ENCODE data around the gene OGA.

Gene OGA

GRCh38 chr10:101827919-101828600 lies 9.8 kb upstream of the OGA start:
- Histone ChIP-seq H3K4me3 (ENCODE audit: insufficient read depth, low read depth, low read length) (no peak overlapping the region), H3K9me3 (ENCODE audit: control insufficient read depth, low read length) (no peaks in the 10 kb centered on the region), H3K4me1 (ENCODE audit: control insufficient read depth, insufficient read depth, low read length) (peaks cover 13% of the 10 kb centered on the region), H3K27ac (ENCODE audit: insufficient read depth, low read depth, low read length, poor library complexity, severe bottlenecking) (no peak overlapping the region), H3K36me3 (ENCODE audit: control insufficient read depth, insufficient read depth, low read length) (no peaks in the 10 kb centered on the region), H3K27me3 (ENCODE audit: control insufficient read depth, insufficient read depth, low read length, poor library complexity, severe bottlenecking) (no peaks in the 10 kb centered on the region)
- 94 to 95% methylated on average over 10 of the region's 10 CpGs for WGBS, 2 experiments

GRCh38 chr10:101826852-101827434 lies 8.7 kb upstream of the OGA start:
- Histone ChIP-seq H3K4me1 (ENCODE audit: control insufficient read depth, insufficient read depth, low read length) (peaks cover 13% of the 10 kb centered on the region), H3K4me3 (ENCODE audit: insufficient read depth, low read depth, low read length) (no peak overlapping the region), H3K36me3 (ENCODE audit: control insufficient read depth, insufficient read depth, low read length) (no peaks in the 10 kb centered on the region), H3K27ac (ENCODE audit: insufficient read depth, low read depth, low read length, poor library complexity, severe bottlenecking) (no peak overlapping the region), H3K9me3 (ENCODE audit: control insufficient read depth, low read length) (no peaks in the 10 kb centered on the region), H3K27me3 (ENCODE audit: control insufficient read depth, insufficient read depth, low read length, poor library complexity, severe bottlenecking) (no peaks in the 10 kb centered on the region)
- WGBS, 2 experiments = 93 to 96% methylated on average over 5 of the region's 5 CpGs

GRCh38 chr10:101824736-101825135 lies 6.5 kb upstream of the OGA start:
- no peak overlapping the region for H3K27ac ChIP-seq (ENCODE audit: insufficient read depth, low read depth, low read length, poor library complexity, severe bottlenecking)
- H3K4me1 ChIP-seq (ENCODE audit: control insufficient read depth, insufficient read depth, low read length) = peaks cover 3% of the 10 kb centered on the region
- H3K4me3 ChIP-seq (ENCODE audit: insufficient read depth, low read depth, low read length) = no peak overlapping the region
- H3K9me3 ChIP-seq (ENCODE audit: control insufficient read depth, low read length) = no peaks in the 10 kb centered on the region
- no peaks in the 10 kb centered on the region for H3K36me3 ChIP-seq (ENCODE audit: control insufficient read depth, insufficient read depth, low read length)
- WGBS, 2 experiments = 96 to 100% methylated on average over 2 of the region's 2 CpGs
- no peaks in the 10 kb centered on the region for H3K27me3 ChIP-seq (ENCODE audit: control insufficient read depth, insufficient read depth, low read length, poor library complexity, severe bottlenecking)

GRCh38 chr10:101818872-101819633 lies 809 bp upstream of the OGA start:
- WGBS, 2 experiments = 24 to 30% methylated on average over 14 of the region's 14 CpGs

GRCh38 chr10:101817337-101818118 lies 716 bp downstream of the OGA start:
- no peaks in the 10 kb centered on the region for H3K27me3 ChIP-seq (ENCODE audit: control insufficient read depth, insufficient read depth, low read length, poor library complexity, severe bottlenecking)
- H3K36me3 ChIP-seq (ENCODE audit: control insufficient read depth, insufficient read depth, low read length) = no peaks in the 10 kb centered on the region
- H3K27ac ChIP-seq (ENCODE audit: insufficient read depth, low read depth, low read length, poor library complexity, severe bottlenecking) = peak overlapping the region; percentile 99
- no peaks in the 10 kb centered on the region for H3K4me1 ChIP-seq (ENCODE audit: control insufficient read depth, insufficient read depth, low read length)
- WGBS, 2 experiments = 0% methylated on average over 44 of the region's 44 CpGs
- H3K4me3 ChIP-seq (ENCODE audit: insufficient read depth, low read depth, low read length) = peak overlapping the region; percentile 92
- H3K9me3 ChIP-seq (ENCODE audit: control insufficient read depth, low read length) = no peaks in the 10 kb centered on the region

More at GRCh38 chr10:101818872-101819633, 809 bp upstream of the OGA start:
- Histone ChIP-seq H3K27ac (ENCODE audit: insufficient read depth, low read depth, low read length, poor library complexity, severe bottlenecking) (peak overlapping the region; percentile 80), H3K4me1 (ENCODE audit: control insufficient read depth, insufficient read depth, low read length) (no peaks in the 10 kb centered on the region), H3K27me3 (ENCODE audit: control insufficient read depth, insufficient read depth, low read length, poor library complexity, severe bottlenecking) (no peaks in the 10 kb centered on the region), H3K36me3 (ENCODE audit: control insufficient read depth, insufficient read depth, low read length) (no peaks in the 10 kb centered on the region), H3K4me3 (ENCODE audit: insufficient read depth, low read depth, low read length) (peak overlapping the region; percentile 92), H3K9me3 (ENCODE audit: control insufficient read depth, low read length) (no peaks in the 10 kb centered on the region)

GRCh38 chr10:101816913-101817336 lies 1.3 kb downstream of the OGA start:
- Histone ChIP-seq H3K27me3 (ENCODE audit: control insufficient read depth, insufficient read depth, low read length, poor library complexity, severe bottlenecking) (no peaks in the 10 kb centered on the region), H3K4me1 (ENCODE audit: control insufficient read depth, insufficient read depth, low read length) (no peaks in the 10 kb centered on the region), H3K4me3 (ENCODE audit: insufficient read depth, low read depth, low read length) (peak overlapping the region; percentile 92), H3K27ac (ENCODE audit: insufficient read depth, low read depth, low read length, poor library complexity, severe bottlenecking) (no peak overlapping the region), H3K36me3 (ENCODE audit: control insufficient read depth, insufficient read depth, low read length) (no peaks in the 10 kb centered on the region), H3K9me3 (ENCODE audit: control insufficient read depth, low read length) (no peaks in the 10 kb centered on the region)
- 2% methylated on average over 14 of the region's 14 CpGs for WGBS, 2 experiments

- 3 to 5% methylated on average over 5 of the region's 5 CpGs for WGBS, 2 experiments
- H3K4me1 ChIP-seq (ENCODE audit: control insufficient read depth, insufficient read depth, low read length) = no peaks in the 10 kb centered on the region
- no peak overlapping the region for H3K27ac ChIP-seq (ENCODE audit: insufficient read depth, low read depth, low read length, poor library complexity, severe bottlenecking)
- no peaks in the 10 kb centered on the region for H3K27me3 ChIP-seq (ENCODE audit: control insufficient read depth, insufficient read depth, low read length, poor library complexity, severe bottlenecking)
- H3K4me3 ChIP-seq (ENCODE audit: insufficient read depth, low read depth, low read length) = peak overlapping the region; percentile 92
- H3K36me3 ChIP-seq (ENCODE audit: control insufficient read depth, insufficient read depth, low read length) = no peaks in the 10 kb centered on the region
- no peaks in the 10 kb centered on the region for H3K9me3 ChIP-seq (ENCODE audit: control insufficient read depth, low read length)
Measured at GRCh38 chr10:101816376-101816775, 1.9 kb downstream of the OGA start.

GRCh38 chr10:101814466-101815071 lies 3.7 kb downstream of the OGA start:
- 84 to 92% methylated on average over 8 of the region's 8 CpGs for WGBS, 2 experiments
- H3K4me3 ChIP-seq (ENCODE audit: insufficient read depth, low read depth, low read length) = peak overlapping the region; percentile 92
- peaks cover 9% of the 10 kb centered on the region for H3K36me3 ChIP-seq (ENCODE audit: control insufficient read depth, insufficient read depth, low read length)
- H3K9me3 ChIP-seq (ENCODE audit: control insufficient read depth, low read length) = no peaks in the 10 kb centered on the region
- no peak overlapping the region for H3K27ac ChIP-seq (ENCODE audit: insufficient read depth, low read depth, low read length, poor library complexity, severe bottlenecking)
- no peaks in the 10 kb centered on the region for H3K27me3 ChIP-seq (ENCODE audit: control insufficient read depth, insufficient read depth, low read length, poor library complexity, severe bottlenecking)
- no peaks in the 10 kb centered on the region for H3K4me1 ChIP-seq (ENCODE audit: control insufficient read depth, insufficient read depth, low read length)

- no peak overlapping the region for H3K27ac ChIP-seq (ENCODE audit: insufficient read depth, low read depth, low read length, poor library complexity, severe bottlenecking)
- H3K4me1 ChIP-seq (ENCODE audit: control insufficient read depth, insufficient read depth, low read length) = no peaks in the 10 kb centered on the region
- WGBS, 2 experiments = 96 to 99% methylated on average over 3 to 4 of the region's 4 CpGs
- no peak overlapping the region for H3K4me3 ChIP-seq (ENCODE audit: insufficient read depth, low read depth, low read length)
- H3K9me3 ChIP-seq (ENCODE audit: control insufficient read depth, low read length) = no peaks in the 10 kb centered on the region
- H3K36me3 ChIP-seq (ENCODE audit: control insufficient read depth, insufficient read depth, low read length) = peaks cover 20% of the 10 kb centered on the region
- H3K27me3 ChIP-seq (ENCODE audit: control insufficient read depth, insufficient read depth, low read length, poor library complexity, severe bottlenecking) = no peaks in the 10 kb centered on the region
Measured at GRCh38 chr10:101812606-101813005, 5.6 kb downstream of the OGA start.
